Astrocyte of the cerebellum (primary cell): ENCODE measurements around the gene CRTC3.
A peak's percentile ranks its signal among the peaks of the same experiment; 100 is the strongest.

Experiments used
- DNase-seq: peaks from one replicate; pipeline ENCODE4 v3.0.0-alpha.2; 2011; ENCODE audit warnings: low read depth
- H3K4me3 ChIP-seq: 2 replicates; pipeline ENCODE4 v1.5.1; 2011; ENCODE audit warnings: mild to moderate bottlenecking, low read depth, low read length, moderate library complexity
- CTCF ChIP-seq: IDR thresholded peaks from 2 replicates; pipeline ENCODE4 v1.5.1; 2012; ENCODE audit warnings: low read length, low read depth, moderate library complexity, mild to moderate bottlenecking; ENCODE audit errors: missing control alignments
- in situ Hi-C: cut with HindIII; loops from 2 replicates; pipeline ENCODE4 v1.10.0; 2017; ENCODE audit warnings: low sequenced_read_pairs

The CRTC3 gene

GRCh38 chr15:90641581-90642463 lies 112.1 kb downstream of the CRTC3 start:
- in situ Hi-C loops, result no loop called here

GRCh38 chr15:90642464-90643300 lies 113.0 kb downstream of the CRTC3 start:
- TF ChIP-seq CTCF, result peak; percentile 24
- in situ Hi-C loops, result no loop called here
- H3K4me3 ChIP-seq, result no peak overlapping the region
- DNase-seq, result no peak

More at GRCh38 chr15:90641581-90642463, 112.1 kb downstream of the CRTC3 start:
- H3K4me3 ChIP-seq, result no peak overlapping the region
- TF ChIP-seq CTCF, result no peak
- no peak for DNase-seq

GRCh38 chr15:90643301-90643632 lies 113.5 kb downstream of the CRTC3 start:
- no peak overlapping the region for H3K4me3 ChIP-seq
- no peak for DNase-seq
- no peak for TF ChIP-seq CTCF
- in situ Hi-C loops, result no loop called here

GRCh38 chr15:90644526-90644925 lies 114.8 kb downstream of the CRTC3 start:
- no peak for TF ChIP-seq CTCF
- DNase-seq, result no peak
- H3K4me3 ChIP-seq, result no peak overlapping the region
- in situ Hi-C loops, result no loop called here

- in situ Hi-C loops, result no loop called here
- no peak for TF ChIP-seq CTCF
- no peak overlapping the region for H3K4me3 ChIP-seq
- DNase-seq, result no peak
Observed at GRCh38 chr15:90644952-90645725, 115.4 kb downstream of the CRTC3 start.
